GM18868 (cell line): ENCODE results near the gene DRC3.
"Not testable (repeated sequence)": the region's sequence is repeated elsewhere in the genome, so short reads cannot be mapped to it uniquely, and the experiment has no call there.

Experiments
- ATAC-seq: cut with Tn5 transposase; IDR thresholded peaks from one replicate; pipeline ENCODE4 v1.9.1; 2021; ENCODE audit warnings: mild to moderate bottlenecking, moderate library complexity; ENCODE audit not compliant: unreplicated experiment

The DRC3 gene

GRCh38 chr17:17941015-17941414 lies 31.6 kb upstream of the DRC3 start:
- ATAC-seq = no peak

GRCh38 chr17:17942846-17943245 lies 29.8 kb upstream of the DRC3 start:
- no peak for ATAC-seq

- ATAC-seq = no peak
Measured at GRCh38 chr17:17943281-17943984, 29.2 kb upstream of the DRC3 start.

- no peak for ATAC-seq
Measured at GRCh38 chr17:17944242-17944641, 28.4 kb upstream of the DRC3 start.

GRCh38 chr17:17944743-17945142 lies 27.9 kb upstream of the DRC3 start:
- no peak for ATAC-seq

- no peak for ATAC-seq
Measured at GRCh38 chr17:17946093-17946492, 26.6 kb upstream of the DRC3 start.

GRCh38 chr17:17947309-17947708 lies 25.4 kb upstream of the DRC3 start:
- ATAC-seq = no peak

GRCh38 chr17:17947966-17948365 lies 24.7 kb upstream of the DRC3 start:
- ATAC-seq = no peak

- no peak for ATAC-seq
Measured at GRCh38 chr17:17950347-17950746, 22.3 kb upstream of the DRC3 start.

GRCh38 chr17:17950806-17951205 lies 21.9 kb upstream of the DRC3 start:
- no peak for ATAC-seq

GRCh38 chr17:17951524-17951923 lies 21.1 kb upstream of the DRC3 start:
- ATAC-seq = no peak

GRCh38 chr17:17952691-17953090 lies 20.0 kb upstream of the DRC3 start:
- no peak for ATAC-seq

- no peak for ATAC-seq
Measured at GRCh38 chr17:17954079-17954478, 18.6 kb upstream of the DRC3 start.

- ATAC-seq = not testable (repeated sequence)
Measured at GRCh38 chr17:17955790-17956341, 16.8 kb upstream of the DRC3 start.

- ATAC-seq = no peak
Measured at GRCh38 chr17:17957584-17957916, 15.1 kb upstream of the DRC3 start.

GRCh38 chr17:17958982-17959381 lies 13.7 kb upstream of the DRC3 start:
- no peak for ATAC-seq

- ATAC-seq = no peak
Measured at GRCh38 chr17:17959520-17960361, 12.9 kb upstream of the DRC3 start.

GRCh38 chr17:17960500-17961030 lies 12.1 kb upstream of the DRC3 start:
- no peak for ATAC-seq

- no peak for ATAC-seq
Measured at GRCh38 chr17:17963066-17963465, 9.6 kb upstream of the DRC3 start.

- ATAC-seq = no peak
Measured at GRCh38 chr17:17963694-17964436, 8.8 kb upstream of the DRC3 start.

- no peak for ATAC-seq
Measured at GRCh38 chr17:17964710-17965109, 8.0 kb upstream of the DRC3 start.
